Hematopoietic multipotent progenitor cell (in vitro differentiated cells): ENCODE data around the gene BEND7. TPM values are rescaled to one million over a fixed set of nuclear protein-coding genes. Genes with fewer than 3 reads are reported as not detected.
"Not testable (repeated sequence)": the region's sequence is repeated elsewhere in the genome, so short reads cannot be mapped to it uniquely, and the experiment has no call there.

Experiments used
- DNase-seq, 3 donors: peaks; one replicate each; pipeline ENCODE4 v3.0.0-alpha.2; 2011 to 2015; ENCODE audit warnings: low read depth in 2 of 3, low spot score in 2 of 3
- total RNA-seq: library from RNA; depleted of rRNA; stranded (reverse); fragments of >200 nt; gene quantifications from one replicate; pipeline ENCODE4 v1.2.3, GENCODE V29; 2012

Gene BEND7
- total RNA-seq, 1 donor: 5.7 TPM

GRCh38 chr10:13427943-13428342 is 100.9 kb downstream of the BEND7 start:
- DNase-seq: not testable (repeated sequence)

- DNase-seq: no peak
These were observed 103.4 kb downstream of the BEND7 start for GRCh38 chr10:13425397-13425796.

GRCh38 chr10:13422800-13423199 is 106.0 kb downstream of the BEND7 start:
- no peak for DNase-seq

- no peak for DNase-seq
These were observed 107.4 kb downstream of the BEND7 start for GRCh38 chr10:13421382-13421917.

- no peak for DNase-seq
These were observed 108.1 kb downstream of the BEND7 start for GRCh38 chr10:13420532-13421307.

GRCh38 chr10:13417459-13418126 is 111.2 kb downstream of the BEND7 start:
- no peak for DNase-seq

GRCh38 chr10:13416760-13417159 is 112.1 kb downstream of the BEND7 start:
- no peak for DNase-seq

- DNase-seq: no peak
These were observed 114.0 kb downstream of the BEND7 start for GRCh38 chr10:13414855-13415254.

- DNase-seq: no peak
These were observed 114.7 kb downstream of the BEND7 start for GRCh38 chr10:13414137-13414536.

- DNase-seq: no peak
These were observed 115.9 kb downstream of the BEND7 start for GRCh38 chr10:13412894-13413293.

GRCh38 chr10:13404791-13405190 is 124.0 kb downstream of the BEND7 start:
- no peak for DNase-seq

GRCh38 chr10:13404305-13404759 is 124.5 kb downstream of the BEND7 start:
- DNase-seq: peak in 2 of 3 donors; percentile 34 to 51

GRCh38 chr10:13403426-13403825 is 125.4 kb downstream of the BEND7 start:
- DNase-seq: not testable (repeated sequence)

- DNase-seq: no peak
These were observed 126.8 kb downstream of the BEND7 start for GRCh38 chr10:13402021-13402420.

GRCh38 chr10:13401142-13401541 is 127.7 kb downstream of the BEND7 start:
- DNase-seq: no peak

- no peak for DNase-seq
These were observed 128.4 kb downstream of the BEND7 start for GRCh38 chr10:13400196-13400965.

- DNase-seq: no peak
These were observed 129.1 kb downstream of the BEND7 start for GRCh38 chr10:13399752-13400151.

- DNase-seq: no peak
These were observed 129.6 kb downstream of the BEND7 start for GRCh38 chr10:13399236-13399635.

GRCh38 chr10:13397052-13397451 is 131.8 kb downstream of the BEND7 start:
- no peak for DNase-seq

- no peak for DNase-seq
These were observed 132.4 kb downstream of the BEND7 start for GRCh38 chr10:13396369-13396768.

GRCh38 chr10:13395540-13395939 is 133.3 kb downstream of the BEND7 start:
- no peak for DNase-seq
